ENCODE results near the gene OR1L4.

DNA sequence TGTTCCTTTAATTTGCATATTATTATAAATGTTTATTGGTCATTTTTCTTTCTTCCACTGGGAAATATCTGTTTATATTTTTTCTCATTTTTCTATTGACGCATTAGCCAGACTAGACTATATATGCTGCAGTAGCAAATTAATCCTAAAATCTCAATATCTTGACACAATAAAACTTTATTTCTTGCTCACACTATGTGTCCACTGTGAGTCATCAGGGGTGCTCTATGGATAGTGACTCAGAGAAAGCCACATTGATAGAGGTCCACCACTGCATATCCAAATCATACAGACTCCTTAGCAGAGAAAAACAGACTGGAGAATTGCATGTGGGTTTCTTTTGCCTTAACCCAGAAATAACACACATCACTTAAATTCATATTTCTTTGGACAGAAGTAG is 28.1 kb upstream of the OR1L4 start:
- TF ChIP-seq EZH2phosphoT487 (IDR thresholded peaks at IDR 0.05; ENCODE audit: borderline replicate concordance, low read depth): no peak
- no peak for TF ChIP-seq RFX5 (IDR thresholded peaks at IDR 0.05; ENCODE audit: low read length)
- no peak for TF ChIP-seq JUND (IDR thresholded peaks at IDR 0.05)
- TF ChIP-seq, protein P1, sequence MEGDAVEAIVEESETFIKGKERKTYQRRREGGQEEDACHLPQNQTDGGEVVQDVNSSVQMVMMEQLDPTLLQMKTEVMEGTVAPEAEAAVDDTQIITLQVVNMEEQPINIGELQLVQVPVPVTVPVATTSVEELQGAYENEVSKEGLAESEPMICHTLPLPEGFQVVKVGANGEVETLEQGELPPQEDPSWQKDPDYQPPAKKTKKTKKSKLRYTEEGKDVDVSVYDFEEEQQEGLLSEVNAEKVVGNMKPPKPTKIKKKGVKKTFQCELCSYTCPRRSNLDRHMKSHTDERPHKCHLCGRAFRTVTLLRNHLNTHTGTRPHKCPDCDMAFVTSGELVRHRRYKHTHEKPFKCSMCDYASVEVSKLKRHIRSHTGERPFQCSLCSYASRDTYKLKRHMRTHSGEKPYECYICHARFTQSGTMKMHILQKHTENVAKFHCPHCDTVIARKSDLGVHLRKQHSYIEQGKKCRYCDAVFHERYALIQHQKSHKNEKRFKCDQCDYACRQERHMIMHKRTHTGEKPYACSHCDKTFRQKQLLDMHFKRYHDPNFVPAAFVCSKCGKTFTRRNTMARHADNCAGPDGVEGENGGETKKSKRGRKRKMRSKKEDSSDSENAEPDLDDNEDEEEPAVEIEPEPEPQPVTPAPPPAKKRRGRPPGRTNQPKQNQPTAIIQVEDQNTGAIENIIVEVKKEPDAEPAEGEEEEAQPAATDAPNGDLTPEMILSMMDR (IDR thresholded peaks at IDR 0.05): no peak
- no peak for TF ChIP-seq GABPA (IDR thresholded peaks at IDR 0.05; ENCODE audit: low read depth)
- no peak for TF ChIP-seq FOXJ3 (CRISPR knock-in tag; IDR thresholded peaks at IDR 0.05)
- TF ChIP-seq EP300 (IDR thresholded peaks at IDR 0.05; ENCODE audit: borderline replicate concordance in 1 of 2, low read depth in 1 of 2, low read length in 1 of 2): no peak
- no peak for TF ChIP-seq YY1 (IDR thresholded peaks at IDR 0.05; ENCODE audit: low read depth)
